DND-41 (cell line): ENCODE measurements around the gene HSPH1.

Experiments
- CTCF ChIP-seq: IDR thresholded peaks from 2 replicates; pipeline ENCODE4 v1.5.1; 2012; ENCODE audit warnings: borderline replicate concordance, low read length, moderate library complexity, mild to moderate bottlenecking; ENCODE audit not compliant: poor library complexity, severe bottlenecking; ENCODE audit errors: extremely low read depth
- EZH2 ChIP-seq: IDR thresholded peaks from 3 replicates; pipeline ENCODE4 v1.6.1; 2012; ENCODE audit warnings: borderline replicate concordance, low read depth, mild to moderate bottlenecking, moderate library complexity, low read length, inconsistent platforms; ENCODE audit not compliant: severe bottlenecking

GRCh38 chr13:31191748-31192147 is 30.0 kb upstream of the HSPH1 start:
- TF ChIP-seq CTCF, result no peak
- TF ChIP-seq EZH2, result no peak
